Activated naive CD4-positive, alpha-beta T cell treated with anti-CD3 and anti-CD28 coated beads for 36 hours (primary cell): ENCODE measurements around the gene PNMT. TPM values are rescaled to one million over a fixed set of nuclear protein-coding genes. Genes with fewer than 3 reads are reported as not detected.

Experiments
- CTCF ChIA-PET: fragments of 350-600 bp; sonication (Branson Sonifier 250); formaldehyde crosslinking; loops from one replicate; lab custom pipeline; 2021; ENCODE audit warnings: antibody characterized with exemption; lab: Charles Lee
- DNase-seq: peaks from one replicate; pipeline ENCODE4 v3.0.0-alpha.2; 2020
- H3K27ac Mint-ChIP-seq: one replicate; pipeline ENCODE4 v1.8.0; 2021; ENCODE audit warnings: mild to moderate bottlenecking, mixed read lengths
- H3K27me3 Mint-ChIP-seq: one replicate; pipeline ENCODE4 v1.8.0; 2021; ENCODE audit warnings: low read depth, mixed read lengths
- H3K36me3 Mint-ChIP-seq: one replicate; pipeline ENCODE4 v1.8.0; 2021; ENCODE audit warnings: low read depth, mixed read lengths
- H3K4me1 Mint-ChIP-seq: one replicate; pipeline ENCODE4 v1.8.0; 2021; ENCODE audit warnings: low read depth, mixed read lengths
- H3K4me3 Mint-ChIP-seq: one replicate; pipeline ENCODE4 v1.8.0; 2021; ENCODE audit warnings: mild to moderate bottlenecking, moderate library complexity, mixed read lengths
- H3K9me3 Mint-ChIP-seq: one replicate; pipeline ENCODE4 v1.8.0; 2021; ENCODE audit warnings: mixed read lengths
- intact Hi-C: fragments of 100-400 bp; cut with micrococcal nuclease; formaldehyde crosslinking; loops from one replicate; pipeline ENCODE4 v1.15.1; 2023
- total RNA-seq, 2 experiments: library from RNA; stranded (reverse); gene quantifications; one replicate each; pipeline ENCODE4 v1.2.3, GENCODE V29; 2021

The PNMT gene
- total RNA-seq, 2 experiments from 2014 or later = not detected

DNA sequence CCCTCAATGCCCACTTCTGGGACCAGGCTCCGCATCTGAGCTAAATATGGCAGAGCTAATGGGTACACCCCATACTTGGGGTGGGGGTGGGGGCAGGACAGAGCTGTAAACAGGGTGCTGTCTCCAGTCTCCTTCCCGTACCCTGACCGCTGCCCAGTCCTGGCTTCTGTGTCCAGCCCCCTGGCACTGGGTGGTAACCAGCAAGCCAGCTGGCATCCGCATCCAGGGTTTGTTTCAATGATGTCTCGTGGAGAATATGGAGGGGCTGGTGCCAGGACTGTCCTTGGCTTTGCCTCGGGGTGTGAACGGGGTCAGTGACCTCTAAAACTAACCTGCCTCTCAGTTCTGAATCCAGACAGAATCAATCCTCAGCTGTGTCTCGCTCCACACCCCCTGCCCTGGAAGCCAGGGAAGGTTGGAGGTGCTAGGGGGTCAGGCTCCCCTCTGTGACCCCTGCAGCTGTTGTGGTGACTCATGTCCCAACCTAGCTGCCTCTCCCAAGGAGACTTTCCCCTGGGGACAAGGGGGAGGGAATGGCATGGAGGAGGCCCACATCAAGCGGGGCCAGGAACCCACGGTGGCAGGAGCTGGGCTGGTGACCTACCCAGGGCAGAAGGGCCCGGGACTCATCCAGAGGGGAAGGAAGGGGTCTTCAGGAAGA lies 1.5 kb upstream of the PNMT start:
- intact Hi-C loops = no loop called here
- H3K4me1 Mint-ChIP-seq = peaks cover 9% of the 10 kb centered on the region
- H3K27ac Mint-ChIP-seq = no peak overlapping the region
- DNase-seq = no peak
- CTCF ChIA-PET = interaction anchor here (0.6 to 3.0 kb wide), 7 partner anchors 10 to 207 kb away, joined by 3 to 22 read pairs (median 5); no protein-coding TSS in a partner anchor
- no peaks in the 10 kb centered on the region for H3K9me3 Mint-ChIP-seq
- peaks cover 2% of the 10 kb centered on the region for H3K36me3 Mint-ChIP-seq
- H3K4me3 Mint-ChIP-seq = no peak overlapping the region
- peaks cover 15% of the 10 kb centered on the region for H3K27me3 Mint-ChIP-seq

DNA sequence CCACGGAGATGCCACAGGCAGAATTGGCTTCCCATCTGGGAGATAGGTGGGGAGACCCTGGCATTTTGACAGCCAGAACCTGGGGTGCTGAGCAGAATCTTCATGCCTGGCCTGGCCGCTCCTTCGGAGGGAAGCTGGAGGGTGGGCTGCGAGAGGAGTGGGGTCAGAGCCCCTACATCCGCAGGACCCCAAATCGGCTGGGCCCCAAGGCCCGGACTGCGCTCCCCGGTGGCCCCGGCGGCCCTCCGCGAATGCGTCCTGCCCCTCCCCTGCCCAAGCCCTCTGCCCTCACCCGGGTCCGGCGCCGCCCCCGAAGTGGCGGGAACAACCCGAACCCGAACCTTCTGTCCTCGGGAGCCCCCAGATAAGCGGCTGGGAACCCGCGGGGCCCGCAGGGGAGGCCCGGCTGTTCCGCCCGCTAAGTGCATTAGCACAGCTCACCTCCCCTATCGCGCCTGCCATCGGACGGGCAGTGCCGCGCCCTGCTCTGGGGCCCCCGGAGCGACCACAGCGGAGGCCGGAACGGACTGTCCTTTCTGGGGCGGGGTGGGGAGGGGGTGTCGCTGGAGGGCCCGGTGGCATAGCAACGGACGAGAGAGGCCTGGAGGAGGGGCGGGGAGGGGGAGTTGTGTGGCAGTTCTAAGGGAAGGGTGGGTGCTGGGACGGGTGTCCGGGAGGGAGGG lies 850 bp upstream of the PNMT start:
- Mint-ChIP-seq H3K4me3 (peak overlapping the region; percentile 52), H3K27ac (no peak overlapping the region), H3K4me1 (peaks cover 14% of the 10 kb centered on the region), H3K27me3 (peaks cover 16% of the 10 kb centered on the region), H3K36me3 (peaks cover 2% of the 10 kb centered on the region), H3K9me3 (no peaks in the 10 kb centered on the region)
- intact Hi-C loops = no loop called here
- DNase-seq = no peak
- CTCF ChIA-PET = interaction anchor here (1.0 to 3.0 kb wide), 6 partner anchors 13 to 47 kb away, joined by 3 to 22 read pairs (median 6); partner anchors contain the start of gene ERBB2

GRCh38 chr17:39669897-39670735 lies 1.9 kb downstream of the PNMT start:
- H3K9me3 Mint-ChIP-seq = no peaks in the 10 kb centered on the region
- peaks cover 16% of the 10 kb centered on the region for H3K27me3 Mint-ChIP-seq
- no peak overlapping the region for H3K4me3 Mint-ChIP-seq
- H3K4me1 Mint-ChIP-seq = peaks cover 14% of the 10 kb centered on the region
- no peak for DNase-seq
- no peak overlapping the region for H3K27ac Mint-ChIP-seq
- intact Hi-C loops = no loop called here
- H3K36me3 Mint-ChIP-seq = no peaks in the 10 kb centered on the region
- CTCF ChIA-PET = interaction anchor here (1.3 to 5.7 kb wide), 6 partner anchors 12 to 195 kb away, joined by 3 to 63 read pairs (median 6); no protein-coding TSS in a partner anchor

- H3K4me1 Mint-ChIP-seq = peaks cover 14% of the 10 kb centered on the region
- H3K27ac Mint-ChIP-seq = no peak overlapping the region
- H3K4me3 Mint-ChIP-seq = no peak overlapping the region
- peaks cover 16% of the 10 kb centered on the region for H3K27me3 Mint-ChIP-seq
- DNase-seq = no peak
- H3K9me3 Mint-ChIP-seq = no peaks in the 10 kb centered on the region
- intact Hi-C loops = no loop called here
- H3K36me3 Mint-ChIP-seq = no peaks in the 10 kb centered on the region
- CTCF ChIA-PET = interaction anchor here (1.1 to 5.7 kb wide), 5 partner anchors 11 to 50 kb away, joined by 3 to 63 read pairs (median 6); no protein-coding TSS in a partner anchor
These were observed 2.5 kb downstream of the PNMT start for GRCh38 chr17:39670746-39671145.

GRCh38 chr17:39671651-39672521 lies 3.6 kb downstream of the PNMT start:
- Mint-ChIP-seq H3K27ac (no peak overlapping the region), H3K27me3 (peaks cover 10% of the 10 kb centered on the region), H3K4me1 (peaks cover 21% of the 10 kb centered on the region), H3K4me3 (no peak overlapping the region), H3K9me3 (no peaks in the 10 kb centered on the region), H3K36me3 (no peaks in the 10 kb centered on the region)
- intact Hi-C loops = no loop called here
- no peak for DNase-seq
- CTCF ChIA-PET = interaction anchor here (0.8 to 5.7 kb wide), 6 partner anchors 12 to 156 kb away, joined by 3 to 63 read pairs (median 4); no protein-coding TSS in a partner anchor

GRCh38 chr17:39672522-39673334 lies 4.5 kb downstream of the PNMT start:
- intact Hi-C loops = no loop called here
- H3K36me3 Mint-ChIP-seq = no peaks in the 10 kb centered on the region
- H3K27ac Mint-ChIP-seq = no peak overlapping the region
- H3K27me3 Mint-ChIP-seq = peaks cover 8% of the 10 kb centered on the region
- CTCF ChIA-PET = interaction anchor here (0.8 to 5.7 kb wide), 4 partner anchors 18 to 155 kb away, joined by 3 to 63 read pairs (median 11); no protein-coding TSS in a partner anchor
- no peak overlapping the region for H3K4me3 Mint-ChIP-seq
- no peaks in the 10 kb centered on the region for H3K9me3 Mint-ChIP-seq
- peaks cover 25% of the 10 kb centered on the region for H3K4me1 Mint-ChIP-seq
- DNase-seq = no peak

DNA sequence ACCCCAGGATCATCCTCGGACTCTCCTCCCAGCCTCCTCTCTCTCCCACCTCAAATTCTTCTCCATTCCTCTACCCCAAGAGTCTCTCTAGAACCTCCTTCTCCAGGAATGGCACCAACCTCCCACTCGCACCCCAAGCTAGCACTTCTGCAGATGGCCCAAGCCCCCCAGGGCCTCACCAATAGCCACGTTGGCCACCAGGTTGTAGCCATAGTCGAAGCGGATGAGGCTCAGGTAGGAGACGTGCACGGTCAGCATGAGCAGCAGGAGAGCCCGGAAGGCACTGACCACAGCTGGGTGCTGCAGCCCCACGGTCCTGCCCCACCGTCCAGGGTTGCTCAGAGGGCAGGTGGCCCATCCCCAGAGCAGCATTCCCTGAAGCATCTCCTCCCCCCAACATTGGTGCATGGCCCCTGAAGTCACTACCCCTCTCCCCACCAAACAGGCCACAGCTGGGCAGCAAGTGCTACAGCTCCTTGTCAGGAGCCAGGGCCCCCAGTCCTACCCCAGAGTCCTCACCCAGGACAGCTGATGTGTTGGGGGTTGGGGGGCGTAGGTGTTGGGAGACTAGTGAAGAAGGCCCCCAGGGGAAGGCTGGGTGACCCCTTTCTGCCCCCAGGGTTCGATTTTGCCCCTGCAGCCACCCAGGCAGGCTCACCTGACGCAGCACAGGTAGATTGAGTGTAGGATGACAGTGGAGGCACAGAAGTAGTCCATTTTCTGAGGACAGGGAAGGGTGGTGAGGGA lies 5.3 kb downstream of the PNMT start:
- no peak overlapping the region for H3K4me3 Mint-ChIP-seq
- no peaks in the 10 kb centered on the region for H3K36me3 Mint-ChIP-seq
- DNase-seq = no peak
- H3K27ac Mint-ChIP-seq = no peak overlapping the region
- CTCF ChIA-PET = interaction anchor here (5.7 kb wide), 1 partner anchor 52 kb away, joined by 63 read pairs; no protein-coding TSS in a partner anchor
- H3K4me1 Mint-ChIP-seq = peaks cover 32% of the 10 kb centered on the region
- peaks cover 6% of the 10 kb centered on the region for H3K27me3 Mint-ChIP-seq
- intact Hi-C loops = no loop called here
- no peaks in the 10 kb centered on the region for H3K9me3 Mint-ChIP-seq

DNA sequence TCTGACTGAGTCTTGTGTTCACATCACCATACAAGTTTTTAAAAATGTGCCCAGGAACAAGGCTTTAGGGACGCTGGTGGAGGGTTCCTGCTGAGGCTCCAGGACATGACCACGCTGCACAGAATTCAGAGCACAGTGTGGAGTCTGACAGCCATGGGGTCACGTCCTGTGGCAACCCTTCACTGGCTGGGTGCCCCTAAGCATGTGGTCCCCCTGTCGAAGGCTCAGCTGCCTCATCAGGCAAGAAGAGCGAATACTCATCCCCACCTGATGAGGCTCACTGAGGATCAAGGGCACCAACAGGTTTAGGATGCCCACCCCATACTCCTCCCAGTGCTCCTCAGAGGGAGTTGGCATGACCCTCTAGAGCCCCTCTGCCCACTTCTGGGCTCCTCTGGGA lies 5.9 kb downstream of the PNMT start:
- DNase-seq = no peak
- Mint-ChIP-seq H3K9me3 (no peaks in the 10 kb centered on the region), H3K27ac (no peak overlapping the region), H3K36me3 (peaks cover 3% of the 10 kb centered on the region), H3K4me3 (no peak overlapping the region), H3K27me3 (peaks cover 3% of the 10 kb centered on the region), H3K4me1 (peaks cover 35% of the 10 kb centered on the region)
- CTCF ChIA-PET = no interaction called here
- intact Hi-C loops = no loop called here

- intact Hi-C loops = no loop called here
- Mint-ChIP-seq H3K4me3 (no peak overlapping the region), H3K4me1 (peaks cover 42% of the 10 kb centered on the region), H3K36me3 (peaks cover 3% of the 10 kb centered on the region), H3K27me3 (peaks cover 2% of the 10 kb centered on the region), H3K27ac (no peak overlapping the region), H3K9me3 (no peaks in the 10 kb centered on the region)
- CTCF ChIA-PET = interaction anchor here (1.0 to 1.1 kb wide), 2 partner anchors 54 to 256 kb away, joined by 3 to 4 read pairs; no protein-coding TSS in a partner anchor
- DNase-seq = no peak
These were observed 6.6 kb downstream of the PNMT start for GRCh38 chr17:39674702-39675389.
